ENCODE results near the gene ZSCAN20. TPM values are rescaled to one million over a fixed set of nuclear protein-coding genes. Genes with fewer than 3 reads are reported as not detected.

The ZSCAN20 gene
- total RNA-seq, 2 experiments from 2014 or later: 1.8 to 2.1 TPM

- H3K36me3 Mint-ChIP-seq (ENCODE audit: low read depth): no peaks in the 10 kb centered on the region
- POLR2A ChIA-PET: no interaction called here
Measured at GRCh38 chr1:33468011-33468410, 4.4 kb upstream of the ZSCAN20 start.

DNA sequence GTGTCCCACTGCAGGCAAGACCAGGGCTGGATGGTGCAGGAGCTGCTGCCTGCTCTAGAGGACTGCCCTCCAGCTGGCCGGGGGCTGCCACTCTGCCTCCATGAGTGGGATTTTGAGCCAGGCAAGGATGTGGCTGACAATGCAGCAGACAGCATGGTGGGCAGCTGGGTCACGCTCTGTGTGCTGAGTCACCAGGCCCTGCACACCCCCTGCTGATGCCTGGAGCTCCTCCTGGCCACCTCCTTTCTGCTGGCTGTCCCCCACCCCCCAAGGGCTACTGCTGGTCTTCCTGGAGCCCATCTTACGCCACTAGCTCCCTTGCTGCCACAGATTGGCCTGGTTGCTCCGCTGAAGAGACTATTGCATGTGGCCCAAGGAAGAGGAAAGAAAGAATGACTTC is 3.9 kb upstream of the ZSCAN20 start:
- ChIA-PET POLR2A (no interaction called here), CTCF (interaction anchor here (1.1 to 5.7 kb wide), 2 partner anchors 13 to 171 kb away, joined by 3 to 75 read pairs; no protein-coding TSS in a partner anchor)
- no peak overlapping the region for H3K4me3 Mint-ChIP-seq
- H3K27me3 Mint-ChIP-seq (ENCODE audit: low read depth): peaks cover 3% of the 10 kb centered on the region
- DNase-seq (no peak), ATAC-seq (no peak)
- H3K9me3 Mint-ChIP-seq (ENCODE audit: insufficient read depth): no peaks in the 10 kb centered on the region
- no peak overlapping the region for H3K27ac Mint-ChIP-seq
- H3K4me1 Mint-ChIP-seq (ENCODE audit: low read depth): peaks cover 43% of the 10 kb centered on the region
- no peaks in the 10 kb centered on the region for H3K36me3 Mint-ChIP-seq (ENCODE audit: low read depth)

More at GRCh38 chr1:33468011-33468410, 4.4 kb upstream of the ZSCAN20 start:
- H3K9me3 Mint-ChIP-seq (ENCODE audit: insufficient read depth): no peaks in the 10 kb centered on the region
- DNase-seq: no peak
- H3K27ac Mint-ChIP-seq: no peak overlapping the region
- H3K4me3 Mint-ChIP-seq: no peak overlapping the region
- no peak for ATAC-seq
- H3K27me3 Mint-ChIP-seq (ENCODE audit: low read depth): peaks cover 3% of the 10 kb centered on the region
- H3K4me1 Mint-ChIP-seq (ENCODE audit: low read depth): peaks cover 40% of the 10 kb centered on the region
- CTCF ChIA-PET: interaction anchor here (1.0 to 5.7 kb wide), 4 partner anchors 12 to 171 kb away, joined by 3 to 75 read pairs (median 4); no protein-coding TSS in a partner anchor

GRCh38 chr1:33468967-33469366 is 3.5 kb upstream of the ZSCAN20 start:
- ATAC-seq: no peak
- CTCF ChIA-PET: interaction anchor here (1.1 to 5.7 kb wide), 3 partner anchors 9 to 172 kb away, joined by 3 to 75 read pairs (median 4); no protein-coding TSS in a partner anchor
- POLR2A ChIA-PET: no interaction called here
- no peaks in the 10 kb centered on the region for H3K36me3 Mint-ChIP-seq (ENCODE audit: low read depth)
- H3K27ac Mint-ChIP-seq: peak overlapping the region; percentile 2
- H3K9me3 Mint-ChIP-seq (ENCODE audit: insufficient read depth): no peaks in the 10 kb centered on the region
- DNase-seq: no peak
- H3K4me1 Mint-ChIP-seq (ENCODE audit: low read depth): peaks cover 43% of the 10 kb centered on the region
- peaks cover 1% of the 10 kb centered on the region for H3K27me3 Mint-ChIP-seq (ENCODE audit: low read depth)
- H3K4me3 Mint-ChIP-seq: no peak overlapping the region

DNA sequence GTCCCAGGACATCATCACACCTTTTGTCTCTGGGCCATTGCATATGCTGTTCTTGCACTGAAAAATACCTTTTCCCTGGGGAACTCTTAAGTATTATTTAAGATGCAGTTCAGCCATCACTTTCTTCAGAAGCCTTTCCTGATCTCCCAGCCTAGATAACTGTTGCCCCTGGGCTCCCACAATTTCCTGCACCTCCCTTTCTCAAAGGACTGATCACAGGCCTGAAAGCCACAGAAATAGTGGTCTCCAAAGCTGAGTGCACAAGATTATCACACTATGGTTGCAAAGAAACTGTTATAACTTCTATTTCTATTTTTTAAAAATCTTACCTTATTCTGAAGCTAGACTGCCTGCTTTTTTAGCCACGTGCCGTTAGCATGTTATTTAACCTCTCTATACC is 2.8 kb upstream of the ZSCAN20 start:
- Mint-ChIP-seq H3K27me3 (ENCODE audit: low read depth) (no peaks in the 10 kb centered on the region), H3K27ac (no peak overlapping the region), H3K36me3 (ENCODE audit: low read depth) (no peaks in the 10 kb centered on the region), H3K9me3 (ENCODE audit: insufficient read depth) (no peaks in the 10 kb centered on the region), H3K4me3 (no peak overlapping the region), H3K4me1 (ENCODE audit: low read depth) (peaks cover 43% of the 10 kb centered on the region)
- CTCF ChIA-PET: interaction anchor here (0.7 to 5.7 kb wide), 8 partner anchors 9 to 342 kb away, joined by 3 to 75 read pairs (median 4); no protein-coding TSS in a partner anchor
- POLR2A ChIA-PET: no interaction called here
- DNase-seq (no peak), ATAC-seq (no peak)

DNA sequence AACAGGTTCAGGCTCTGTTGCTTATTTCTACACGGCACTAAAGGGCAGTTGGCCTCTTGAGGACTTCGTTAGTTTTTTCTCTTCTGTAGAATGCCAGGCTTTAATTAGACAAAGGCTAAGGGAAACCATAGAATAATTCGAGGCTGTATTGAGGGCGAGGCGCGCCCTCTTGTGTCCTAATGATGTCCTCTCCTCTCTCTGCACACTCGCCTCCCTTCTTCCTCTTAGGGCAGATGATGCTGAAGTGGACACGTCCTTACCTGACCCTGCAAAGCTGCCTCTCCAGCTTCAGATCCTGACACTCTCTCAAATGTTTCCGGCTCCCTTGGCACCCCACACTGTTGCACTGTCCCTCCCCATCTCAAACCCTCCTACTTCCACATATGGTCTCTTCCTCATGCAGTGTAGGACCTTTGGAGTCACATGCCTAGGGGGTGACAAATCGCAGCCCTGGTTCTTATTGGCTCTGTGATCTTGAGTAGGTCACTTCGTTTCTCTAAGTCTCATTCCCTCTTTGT is 1.9 kb upstream of the ZSCAN20 start:
- ATAC-seq: peak; percentile 71
- Mint-ChIP-seq H3K4me3 (no peak overlapping the region), H3K36me3 (ENCODE audit: low read depth) (no peaks in the 10 kb centered on the region), H3K27ac (peak overlapping the region; percentile 69), H3K27me3 (ENCODE audit: low read depth) (no peaks in the 10 kb centered on the region), H3K9me3 (ENCODE audit: insufficient read depth) (no peaks in the 10 kb centered on the region), H3K4me1 (ENCODE audit: low read depth) (peaks cover 43% of the 10 kb centered on the region)
- ChIA-PET POLR2A (interaction anchor here (1.4 kb wide), 1 partner anchor 175 kb away, joined by 3 read pairs; no protein-coding TSS in a partner anchor), CTCF (interaction anchor here (0.8 to 5.7 kb wide), 26 partner anchors 9 to 376 kb away, joined by 3 to 75 read pairs (median 4); no protein-coding TSS in a partner anchor)
- DNase-seq: peak; percentile 80

- peak overlapping the region; percentile 82 for H3K4me3 Mint-ChIP-seq
- DNase-seq: no peak
- no peaks in the 10 kb centered on the region for H3K9me3 Mint-ChIP-seq (ENCODE audit: insufficient read depth)
- H3K36me3 Mint-ChIP-seq (ENCODE audit: low read depth): no peaks in the 10 kb centered on the region
- CTCF ChIA-PET: interaction anchor here (0.8 to 5.7 kb wide), 25 partner anchors 9 to 377 kb away, joined by 3 to 75 read pairs (median 4); no protein-coding TSS in a partner anchor
- no peak overlapping the region for H3K27ac Mint-ChIP-seq
- no peaks in the 10 kb centered on the region for H3K27me3 Mint-ChIP-seq (ENCODE audit: low read depth)
- no peak for ATAC-seq
- H3K4me1 Mint-ChIP-seq (ENCODE audit: low read depth): peaks cover 43% of the 10 kb centered on the region
- POLR2A ChIA-PET: interaction anchor here (1.4 kb wide), 1 partner anchor 176 kb away, joined by 3 read pairs; no protein-coding TSS in a partner anchor
Measured at GRCh38 chr1:33471416-33471815, 1.0 kb upstream of the ZSCAN20 start.

DNA sequence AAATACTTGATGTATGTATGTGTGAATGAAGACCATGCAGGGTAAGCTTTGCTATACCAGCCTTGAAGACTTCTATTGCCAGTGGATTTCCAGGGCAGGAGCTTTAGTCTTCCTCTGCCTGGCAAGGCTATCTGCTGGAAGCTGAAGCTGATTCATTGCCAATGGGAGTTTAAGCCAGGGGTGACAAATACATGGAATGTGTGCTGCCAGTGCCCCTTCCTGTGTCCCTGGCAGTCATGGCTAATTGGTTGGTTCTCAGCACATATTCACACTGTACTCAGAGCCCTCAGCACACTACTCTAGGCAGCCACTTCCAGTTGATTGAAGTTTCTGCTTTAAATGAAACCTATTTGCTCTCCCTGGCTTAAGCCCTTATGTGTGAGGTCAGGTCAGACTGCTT is 1.5 kb downstream of the ZSCAN20 start:
- Mint-ChIP-seq H3K9me3 (ENCODE audit: insufficient read depth) (no peaks in the 10 kb centered on the region), H3K27me3 (ENCODE audit: low read depth) (no peaks in the 10 kb centered on the region), H3K4me1 (ENCODE audit: low read depth) (peaks cover 40% of the 10 kb centered on the region), H3K27ac (no peak overlapping the region), H3K4me3 (no peak overlapping the region), H3K36me3 (ENCODE audit: low read depth) (no peaks in the 10 kb centered on the region)
- no peak for DNase-seq
- CTCF ChIA-PET: interaction anchor here (1.1 to 5.7 kb wide), 2 partner anchors 16 to 177 kb away, joined by 5 to 75 read pairs; no protein-coding TSS in a partner anchor
- POLR2A ChIA-PET: no interaction called here
- no peak for ATAC-seq

DNA sequence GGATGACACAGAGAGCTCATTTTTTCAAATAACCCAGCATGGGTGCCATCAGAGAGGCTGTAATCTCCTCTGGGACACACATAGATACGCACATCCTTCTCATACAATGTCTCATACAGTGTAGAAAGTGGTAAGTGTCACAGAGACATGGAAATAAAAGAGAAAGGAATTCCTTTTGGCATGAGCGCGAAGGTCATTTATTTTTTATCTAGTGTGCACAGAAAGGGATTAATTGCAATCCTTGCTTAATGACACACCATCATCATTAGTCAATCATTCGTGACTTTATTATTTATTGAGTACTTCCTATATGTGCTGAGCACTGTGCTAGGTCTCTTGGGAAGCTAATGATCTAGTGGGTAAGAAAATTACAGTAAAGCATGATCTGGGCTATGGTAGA is 5.0 kb downstream of the ZSCAN20 start:
- peaks cover 2% of the 10 kb centered on the region for H3K36me3 Mint-ChIP-seq (ENCODE audit: low read depth)
- DNase-seq (no peak), ATAC-seq (no peak)
- H3K4me1 Mint-ChIP-seq (ENCODE audit: low read depth): peaks cover 7% of the 10 kb centered on the region
- H3K27ac Mint-ChIP-seq: no peak overlapping the region
- H3K4me3 Mint-ChIP-seq: no peak overlapping the region
- H3K9me3 Mint-ChIP-seq (ENCODE audit: insufficient read depth): no peaks in the 10 kb centered on the region
- POLR2A ChIA-PET: no interaction called here
- CTCF ChIA-PET: interaction anchor here (0.8 to 1.5 kb wide), 2 partner anchors 22 to 182 kb away, joined by 3 to 5 read pairs; no protein-coding TSS in a partner anchor
- no peaks in the 10 kb centered on the region for H3K27me3 Mint-ChIP-seq (ENCODE audit: low read depth)

DNA sequence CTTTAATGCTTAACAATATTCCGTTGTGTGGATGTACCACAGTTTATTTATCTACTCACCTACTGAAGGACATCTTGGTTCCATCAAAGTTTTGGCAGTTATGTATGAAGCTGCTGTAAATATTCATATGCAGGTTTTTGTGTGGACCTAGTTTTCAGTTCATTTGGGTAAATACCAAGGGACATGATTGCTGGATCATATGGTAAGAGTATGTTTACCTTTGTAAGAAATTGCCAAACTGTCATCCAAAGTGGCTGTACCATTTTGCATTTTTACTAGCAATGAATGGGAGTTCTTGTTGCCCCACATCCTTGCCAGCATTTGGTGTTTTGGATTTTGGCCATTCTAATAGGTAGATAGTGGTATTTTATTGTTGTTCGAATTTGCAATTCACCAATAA is 10.0 kb downstream of the ZSCAN20 start:
- ATAC-seq: no peak
- H3K27ac Mint-ChIP-seq: no peak overlapping the region
- no peak overlapping the region for H3K4me3 Mint-ChIP-seq
- H3K27me3 Mint-ChIP-seq (ENCODE audit: low read depth): no peaks in the 10 kb centered on the region
- no peak for DNase-seq
- H3K9me3 Mint-ChIP-seq (ENCODE audit: insufficient read depth): peaks cover 7% of the 10 kb centered on the region
- H3K4me1 Mint-ChIP-seq (ENCODE audit: low read depth): no peaks in the 10 kb centered on the region
- CTCF ChIA-PET: no interaction called here
- POLR2A ChIA-PET: no interaction called here
- peaks cover 11% of the 10 kb centered on the region for H3K36me3 Mint-ChIP-seq (ENCODE audit: low read depth)

DNA sequence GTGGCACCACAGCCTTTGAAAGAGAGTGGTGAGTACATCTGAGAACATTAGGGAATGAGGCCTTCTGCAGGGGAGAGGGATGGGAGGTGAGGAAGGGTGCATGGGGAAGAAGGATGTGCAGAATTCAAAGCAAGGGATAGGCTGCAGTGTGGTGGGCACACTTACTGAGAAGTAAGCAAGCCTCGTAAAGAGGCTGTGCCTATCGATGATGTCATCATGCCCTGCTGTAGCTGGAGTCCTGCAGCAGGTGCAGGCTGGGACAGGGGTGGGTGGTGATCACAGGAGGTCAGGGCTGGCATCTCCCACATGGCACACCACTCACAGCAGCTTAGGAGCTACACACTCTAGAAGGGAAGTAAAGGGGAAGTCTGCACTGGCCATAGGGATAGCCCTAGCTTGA is 16.2 kb downstream of the ZSCAN20 start:
- ChIA-PET CTCF (interaction anchor here (2.2 kb wide), 1 partner anchor 18 kb away, joined by 7 read pairs; no protein-coding TSS in a partner anchor), POLR2A (no interaction called here)
- H3K36me3 Mint-ChIP-seq (ENCODE audit: low read depth): peaks cover 29% of the 10 kb centered on the region
- no peak overlapping the region for H3K27ac Mint-ChIP-seq
- no peaks in the 10 kb centered on the region for H3K27me3 Mint-ChIP-seq (ENCODE audit: low read depth)
- ATAC-seq (no peak), DNase-seq (no peak)
- H3K9me3 Mint-ChIP-seq (ENCODE audit: insufficient read depth): peaks cover 10% of the 10 kb centered on the region
- no peak overlapping the region for H3K4me3 Mint-ChIP-seq
- no peaks in the 10 kb centered on the region for H3K4me1 Mint-ChIP-seq (ENCODE audit: low read depth)

DNA sequence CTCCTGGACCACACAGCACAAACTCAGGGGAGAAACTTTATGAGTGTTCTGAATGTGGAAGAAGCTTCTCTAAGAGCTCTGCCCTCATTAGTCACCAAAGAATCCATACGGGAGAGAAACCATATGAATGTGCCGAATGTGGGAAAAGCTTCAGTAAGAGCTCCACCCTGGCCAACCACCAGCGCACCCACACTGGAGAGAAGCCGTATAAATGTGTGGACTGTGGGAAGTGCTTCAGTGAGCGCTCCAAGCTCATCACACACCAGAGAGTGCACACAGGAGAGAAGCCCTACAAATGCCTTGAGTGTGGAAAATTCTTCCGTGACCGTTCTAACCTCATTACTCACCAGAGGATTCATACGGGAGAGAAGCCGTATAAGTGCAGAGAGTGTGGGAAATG is 22.5 kb downstream of the ZSCAN20 start:
- H3K4me1 Mint-ChIP-seq (ENCODE audit: low read depth): no peaks in the 10 kb centered on the region
- H3K4me3 Mint-ChIP-seq: no peak overlapping the region
- ATAC-seq (no peak), DNase-seq (no peak)
- POLR2A ChIA-PET: no interaction called here
- H3K27ac Mint-ChIP-seq: no peak overlapping the region
- peaks cover 43% of the 10 kb centered on the region for H3K36me3 Mint-ChIP-seq (ENCODE audit: low read depth)
- H3K27me3 Mint-ChIP-seq (ENCODE audit: low read depth): no peaks in the 10 kb centered on the region
- peaks cover 31% of the 10 kb centered on the region for H3K9me3 Mint-ChIP-seq (ENCODE audit: insufficient read depth)
- CTCF ChIA-PET: interaction anchor here (1.4 kb wide), 1 partner anchor 25 kb away, joined by 4 read pairs; no protein-coding TSS in a partner anchor

GRCh38 chr1:33497410-33497809 is 25.0 kb downstream of the ZSCAN20 start:
- Mint-ChIP-seq H3K9me3 (ENCODE audit: insufficient read depth) (peaks cover 31% of the 10 kb centered on the region), H3K4me1 (ENCODE audit: low read depth) (no peaks in the 10 kb centered on the region), H3K4me3 (no peak overlapping the region), H3K36me3 (ENCODE audit: low read depth) (peaks cover 31% of the 10 kb centered on the region), H3K27ac (no peak overlapping the region), H3K27me3 (ENCODE audit: low read depth) (no peaks in the 10 kb centered on the region)
- ChIA-PET CTCF (no interaction called here), POLR2A (no interaction called here)
- DNase-seq (no peak), ATAC-seq (no peak)
